ENCODE data around the gene HCAR1. TPM values are rescaled to one million over a fixed set of nuclear protein-coding genes. Genes with fewer than 3 reads are reported as not detected.
"Not testable (repeated sequence)": the region's sequence is repeated elsewhere in the genome, so short reads cannot be mapped to it uniquely, and the experiment has no call there.

Gene HCAR1
- total and polyA plus RNA-seq, 2 experiments from 2014 or later, result not detected

DNA sequence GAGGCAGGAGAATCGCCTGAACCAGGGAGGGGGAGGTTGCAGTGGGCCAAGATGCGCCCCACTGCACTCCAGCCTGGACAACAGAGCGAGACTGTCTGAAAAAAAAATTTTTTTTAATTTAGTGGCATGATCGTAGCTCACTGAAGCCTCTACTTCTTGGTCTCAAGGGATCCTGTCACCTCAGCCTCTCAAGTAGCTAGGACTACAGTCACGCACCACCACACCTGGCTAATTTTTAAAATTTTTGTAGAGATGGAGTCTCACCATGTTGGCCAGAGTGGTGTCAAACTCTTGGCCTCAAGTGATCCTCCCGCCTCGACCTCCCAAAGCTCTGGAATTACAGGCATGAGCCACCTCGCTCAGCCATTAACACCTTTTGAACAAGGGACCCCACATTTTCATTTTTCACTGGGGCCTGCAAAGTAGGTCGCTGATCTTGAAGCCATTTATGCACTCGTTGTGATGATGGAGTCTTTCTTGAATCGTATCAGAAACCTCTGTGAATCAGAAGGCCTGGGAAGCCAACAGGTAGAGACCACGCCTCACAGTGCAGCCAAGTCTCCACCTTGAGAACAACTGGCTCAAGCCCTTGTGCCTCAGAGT, 5.9 kb downstream of the HCAR1 start:
- H3K9me3 ChIP-seq (ENCODE audit: low read depth), result no peaks in the 10 kb centered on the region
- no peak for DNase-seq (ENCODE audit: low read depth in 1 of 2, low spot score in 1 of 2)
- no peaks in the 10 kb centered on the region for H3K36me3 ChIP-seq
- H3K4me1 ChIP-seq (ENCODE audit: low read depth), result no peaks in the 10 kb centered on the region
- no peak overlapping the region for H3K4me3 ChIP-seq
- H3K27ac ChIP-seq, result no peak overlapping the region
- TF ChIP-seq, protein P1, sequence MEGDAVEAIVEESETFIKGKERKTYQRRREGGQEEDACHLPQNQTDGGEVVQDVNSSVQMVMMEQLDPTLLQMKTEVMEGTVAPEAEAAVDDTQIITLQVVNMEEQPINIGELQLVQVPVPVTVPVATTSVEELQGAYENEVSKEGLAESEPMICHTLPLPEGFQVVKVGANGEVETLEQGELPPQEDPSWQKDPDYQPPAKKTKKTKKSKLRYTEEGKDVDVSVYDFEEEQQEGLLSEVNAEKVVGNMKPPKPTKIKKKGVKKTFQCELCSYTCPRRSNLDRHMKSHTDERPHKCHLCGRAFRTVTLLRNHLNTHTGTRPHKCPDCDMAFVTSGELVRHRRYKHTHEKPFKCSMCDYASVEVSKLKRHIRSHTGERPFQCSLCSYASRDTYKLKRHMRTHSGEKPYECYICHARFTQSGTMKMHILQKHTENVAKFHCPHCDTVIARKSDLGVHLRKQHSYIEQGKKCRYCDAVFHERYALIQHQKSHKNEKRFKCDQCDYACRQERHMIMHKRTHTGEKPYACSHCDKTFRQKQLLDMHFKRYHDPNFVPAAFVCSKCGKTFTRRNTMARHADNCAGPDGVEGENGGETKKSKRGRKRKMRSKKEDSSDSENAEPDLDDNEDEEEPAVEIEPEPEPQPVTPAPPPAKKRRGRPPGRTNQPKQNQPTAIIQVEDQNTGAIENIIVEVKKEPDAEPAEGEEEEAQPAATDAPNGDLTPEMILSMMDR (IDR thresholded peaks at IDR 0.05; ENCODE audit: low read depth, low read length), result no peak
- H3K27me3 ChIP-seq, result no peaks in the 10 kb centered on the region

- TF ChIP-seq, protein P1 (IDR thresholded peaks at IDR 0.05; ENCODE audit: low read depth, low read length), result no peak
- Histone ChIP-seq H3K9me3 (ENCODE audit: low read depth) (no peaks in the 10 kb centered on the region), H3K4me3 (no peak overlapping the region), H3K27ac (no peak overlapping the region), H3K4me1 (ENCODE audit: low read depth) (no peaks in the 10 kb centered on the region), H3K27me3 (no peaks in the 10 kb centered on the region), H3K36me3 (no peaks in the 10 kb centered on the region)
- DNase-seq (ENCODE audit: low read depth in 1 of 2, low spot score in 1 of 2), result no peak
Observed at GRCh38 chr12:122722387-122722786, 8.3 kb downstream of the HCAR1 start.

DNA sequence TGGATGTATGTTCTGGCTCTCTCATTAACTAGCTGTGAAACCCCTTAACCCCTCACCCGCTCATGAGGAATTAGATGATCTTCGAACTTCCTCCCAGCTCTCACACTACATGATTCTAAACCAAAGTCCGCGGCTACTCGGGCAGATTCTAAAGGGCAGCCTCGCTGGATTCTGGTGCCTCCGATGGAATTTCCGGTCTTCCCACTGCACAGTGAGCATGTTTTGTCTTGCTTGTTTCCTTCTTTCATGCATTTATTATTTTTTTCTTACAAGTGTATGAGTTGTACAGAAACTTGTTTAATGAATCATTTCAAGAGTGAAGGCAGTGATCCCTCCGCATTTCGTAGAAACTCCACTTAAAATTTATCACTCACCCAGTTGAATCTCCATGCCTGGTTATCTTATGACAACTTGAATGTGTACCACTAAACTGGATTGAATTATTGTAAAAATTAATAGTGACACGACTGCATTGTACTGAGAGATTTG, 9.5 kb downstream of the HCAR1 start:
- Histone ChIP-seq H3K4me1 (ENCODE audit: low read depth) (no peaks in the 10 kb centered on the region), H3K27me3 (no peaks in the 10 kb centered on the region), H3K4me3 (no peak overlapping the region), H3K27ac (no peak overlapping the region), H3K9me3 (ENCODE audit: low read depth) (no peaks in the 10 kb centered on the region), H3K36me3 (no peaks in the 10 kb centered on the region)
- DNase-seq (ENCODE audit: low read depth in 1 of 2, low spot score in 1 of 2), result no peak
- TF ChIP-seq, protein P1 (IDR thresholded peaks at IDR 0.05; ENCODE audit: low read depth, low read length), result no peak

GRCh38 chr12:122716658-122717057, 14.0 kb downstream of the HCAR1 start, which contains the start of gene HCAR3:
HCAR3 (minus strand) TSS chr12:122716811; CDS start chr12:122716737, 74 bp downstream.
- not testable (repeated sequence) for DNase-seq (ENCODE audit: low read depth in 1 of 2, low spot score in 1 of 2); H3K27me3 ChIP-seq; H3K36me3 ChIP-seq; H3K4me1 ChIP-seq (ENCODE audit: low read depth); H3K4me3 ChIP-seq; H3K27ac ChIP-seq; H3K9me3 ChIP-seq (ENCODE audit: low read depth)

DNA sequence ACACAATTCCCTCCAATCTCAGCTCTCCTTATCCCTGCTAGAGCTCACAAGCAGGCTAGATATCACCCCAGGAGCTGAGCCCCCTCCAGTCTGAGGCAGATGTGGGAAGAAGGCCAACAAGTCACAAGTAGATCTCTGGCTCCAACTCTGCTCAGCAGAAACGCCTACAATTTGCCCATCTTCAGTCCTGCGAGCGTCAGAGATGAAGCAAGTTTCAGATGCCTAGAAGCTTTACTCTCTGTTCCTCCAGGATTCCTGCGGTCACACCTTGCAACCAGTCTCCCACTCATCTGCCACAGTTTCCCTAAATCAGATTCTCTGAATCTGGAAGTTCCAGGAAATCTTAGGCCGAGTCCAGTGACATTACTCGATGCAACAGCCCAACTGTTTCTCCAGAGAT, 15.4 kb downstream of the HCAR1 start:
- H3K9me3 ChIP-seq (ENCODE audit: low read depth); H3K27ac ChIP-seq; H3K4me3 ChIP-seq; H3K27me3 ChIP-seq; H3K4me1 ChIP-seq (ENCODE audit: low read depth); H3K36me3 ChIP-seq: not testable (repeated sequence)
- DNase-seq (ENCODE audit: low read depth in 1 of 2, low spot score in 1 of 2), result peak in 1 of 2 donors; percentile 52

GRCh38 chr12:122713491-122714188, 17.0 kb downstream of the HCAR1 start:
- H3K27ac ChIP-seq; H3K36me3 ChIP-seq; H3K4me3 ChIP-seq; H3K4me1 ChIP-seq (ENCODE audit: low read depth); H3K9me3 ChIP-seq (ENCODE audit: low read depth); H3K27me3 ChIP-seq; DNase-seq (ENCODE audit: low read depth in 1 of 2, low spot score in 1 of 2): not testable (repeated sequence)

- not testable (repeated sequence) for H3K36me3 ChIP-seq; DNase-seq (ENCODE audit: low read depth in 1 of 2, low spot score in 1 of 2); H3K9me3 ChIP-seq (ENCODE audit: low read depth); H3K4me1 ChIP-seq (ENCODE audit: low read depth); H3K4me3 ChIP-seq; H3K27me3 ChIP-seq; H3K27ac ChIP-seq
Observed at GRCh38 chr12:122711266-122711665, 19.4 kb downstream of the HCAR1 start.

DNA sequence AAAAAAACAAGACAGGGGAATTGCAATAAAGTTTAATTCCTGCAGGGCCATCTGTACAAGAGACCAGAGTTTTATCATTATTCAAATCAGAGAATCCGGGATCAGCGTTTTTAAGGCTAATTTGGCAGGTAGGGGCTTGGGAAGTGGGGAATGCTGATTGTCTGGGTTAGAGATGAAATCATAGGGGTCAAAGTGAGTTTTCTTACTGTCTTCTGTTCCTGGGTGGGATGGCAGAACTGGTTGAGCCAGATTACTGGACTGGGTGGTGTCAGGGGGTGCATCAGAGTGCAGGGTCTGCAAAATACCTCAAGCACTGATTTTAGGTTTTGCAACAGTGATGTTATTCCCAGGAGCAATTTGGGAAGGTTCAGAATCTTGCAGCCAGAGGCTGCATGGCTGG, 20.3 kb downstream of the HCAR1 start:
- H3K36me3 ChIP-seq; H3K4me1 ChIP-seq (ENCODE audit: low read depth); DNase-seq (ENCODE audit: low read depth in 1 of 2, low spot score in 1 of 2); H3K27me3 ChIP-seq; H3K4me3 ChIP-seq; H3K9me3 ChIP-seq (ENCODE audit: low read depth); H3K27ac ChIP-seq: not testable (repeated sequence)

- H3K9me3 ChIP-seq (ENCODE audit: low read depth); H3K4me3 ChIP-seq; DNase-seq (ENCODE audit: low read depth in 1 of 2, low spot score in 1 of 2); H3K36me3 ChIP-seq; H3K27me3 ChIP-seq; H3K4me1 ChIP-seq (ENCODE audit: low read depth); H3K27ac ChIP-seq: not testable (repeated sequence)
Observed at GRCh38 chr12:122709287-122709686, 21.4 kb downstream of the HCAR1 start.

DNA sequence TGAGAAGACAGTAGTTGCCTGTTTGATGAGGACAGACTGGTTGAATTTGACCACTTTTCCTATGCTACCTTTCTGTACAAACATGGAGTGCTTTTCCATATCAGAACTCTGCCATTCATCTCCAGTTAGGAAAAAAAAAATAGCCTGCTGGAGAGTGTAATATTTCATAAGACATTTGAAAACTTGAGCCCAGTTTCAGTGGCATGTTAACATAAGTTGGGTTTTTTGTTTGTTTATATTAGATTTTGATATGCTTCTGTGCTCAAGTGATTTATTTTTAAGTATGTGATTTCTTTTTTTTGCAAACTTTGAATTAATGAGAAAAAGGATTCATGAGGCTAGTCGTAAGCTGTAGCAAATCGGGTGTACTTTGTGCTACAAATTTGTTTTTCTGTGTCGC, 26.8 kb downstream of the HCAR1 start:
- not testable (repeated sequence) for H3K4me1 ChIP-seq (ENCODE audit: low read depth); H3K4me3 ChIP-seq; H3K27me3 ChIP-seq; H3K27ac ChIP-seq; H3K9me3 ChIP-seq (ENCODE audit: low read depth); DNase-seq (ENCODE audit: low read depth in 1 of 2, low spot score in 1 of 2); H3K36me3 ChIP-seq

Measured in cardiac muscle cell (in vitro differentiated cells and primary cell).